H1 (cell line): ENCODE data around the gene SCN2A. TPM values are rescaled to one million over a fixed set of nuclear protein-coding genes. Genes with fewer than 3 reads are reported as not detected.

Experiments used
- CTCF ChIA-PET: fragments of 300-600 bp; sonication (Branson Sonifier 250); formaldehyde crosslinking; loops from one replicate; lab custom pipeline; 2021; ENCODE audit not compliant: partially characterized antibody; lab: Charles Lee
- POLR2A ChIA-PET: fragments of 300-600 bp; sonication (Branson Sonifier 250); formaldehyde crosslinking; loops from one replicate; lab custom pipeline; 2021; ENCODE audit warnings: inconsistent platforms; ENCODE audit not compliant: partially characterized antibody; lab: Charles Lee
- DNase-seq, 2 experiments: peaks; one replicate each; pipeline versions ENCODE4 v3.0.0 to v3.0.0-alpha.2; 2010 to 2022; ENCODE audit warnings: low spot score in 2 of 2, low read depth in 1 of 2, mixed read lengths in 1 of 2
- FAIRE-seq: peaks from 2 replicates; lab custom pipeline; 2011; peaks lifted over from hg19 to GRCh38; lab: Jason Lieb, UNC
- H2AFZ ChIP-seq: 2 replicates; pipeline ENCODE4 v1.8.1; 2012; ENCODE audit warnings: low read length, inconsistent platforms
- H2AK5ac ChIP-seq: 2 replicates; pipeline ENCODE4 v1.6.1; 2013; ENCODE audit warnings: low read depth, low read length
- H2BK120ac ChIP-seq: replicated peaks from 2 replicates; pipeline ENCODE3; 2013; ENCODE audit warnings: low read depth, low read length, inconsistent platforms
- H2BK12ac ChIP-seq: 2 replicates; pipeline ENCODE4 v1.6.1; 2013; ENCODE audit warnings: low read depth, low read length
- H2BK15ac ChIP-seq: 2 replicates; pipeline ENCODE4 v1.6.1; 2013; ENCODE audit warnings: low read length
- H2BK20ac ChIP-seq: 2 replicates; pipeline ENCODE4 v1.6.1; 2013; ENCODE audit warnings: low read length
- H2BK5ac ChIP-seq: 2 replicates; pipeline ENCODE4 v1.6.1; 2013; ENCODE audit warnings: low read depth, low read length
- H3K14ac ChIP-seq: 2 replicates; pipeline ENCODE4 v1.6.1; 2013; ENCODE audit warnings: inconsistent platforms; ENCODE audit not compliant: insufficient read length
- H3K18ac ChIP-seq: 2 replicates; pipeline ENCODE4 v1.6.1; 2013; ENCODE audit warnings: low read length; ENCODE audit errors: extremely low read depth
- H3K23ac ChIP-seq: 2 replicates; pipeline ENCODE4 v1.6.1; 2013; ENCODE audit warnings: inconsistent platforms; ENCODE audit not compliant: insufficient read length
- H3K23me2 ChIP-seq: 2 replicates; pipeline ENCODE4 v1.6.1; 2013; ENCODE audit warnings: low read depth, low read length
- H3K27ac ChIP-seq: 2 replicates; pipeline ENCODE4 v1.6.1; 2011; ENCODE audit warnings: low read depth, low read length, inconsistent platforms
- H3K27me3 ChIP-seq, 4 experiments: replicated peaks in 1 of 4; 1 replicate in 1 of 4; 2 replicates in 3 of 4; pipeline versions ENCODE4 v1.6.1 to v1.8.1; 2011 to 2013; ENCODE audit warnings: low read length in 3 of 4, mild to moderate bottlenecking in 3 of 4, inconsistent platforms in 2 of 4, mixed read lengths in 2 of 4, moderate library complexity in 1 of 4; ENCODE audit not compliant: control insufficient read depth in 3 of 4, insufficient read depth in 3 of 4; ENCODE audit errors: extremely low read depth in 1 of 4
- H3K36me3 ChIP-seq, 4 experiments: 2 replicates each; pipeline versions ENCODE4 v1.6.1 to v1.8.1; 2011 to 2013; ENCODE audit warnings: mild to moderate bottlenecking in 4 of 4, low read length in 3 of 4, moderate library complexity in 2 of 4, control low read depth in 1 of 4, inconsistent platforms in 1 of 4; ENCODE audit not compliant: insufficient read depth in 4 of 4, control insufficient read depth in 2 of 4
- H3K4ac ChIP-seq: replicated peaks from 2 replicates; pipeline ENCODE3; 2013; ENCODE audit warnings: low read length, low read depth, mixed read lengths, inconsistent platforms; ENCODE audit not compliant: insufficient read length
- H3K4me1 ChIP-seq, 4 experiments: replicated peaks in 1 of 4; 1 replicate in 1 of 4; 2 replicates in 3 of 4; pipeline versions ENCODE4 v1.6.1 to v1.8.1; 2011 to 2013; ENCODE audit warnings: low read length in 3 of 4, inconsistent platforms in 2 of 4, mixed read lengths in 1 of 4; ENCODE audit not compliant: insufficient read depth in 4 of 4, control insufficient read depth in 3 of 4
- H3K4me2 ChIP-seq, 2 experiments: 2 replicates each; pipeline versions ENCODE4 v1.6.1 to v1.8.1; 2011 to 2013; ENCODE audit warnings: low read depth in 2 of 2, low read length in 2 of 2, control low read depth in 1 of 2, inconsistent platforms in 1 of 2, mild to moderate bottlenecking in 1 of 2; ENCODE audit not compliant: insufficient read depth in 1 of 2
- H3K4me3 ChIP-seq, 4 experiments: fragments of 200-600, 300-600 bp in 1 of 4; sonication (generic), shearing (Covaris generic), sonication (Bioruptor Twin) in 1 of 4; 2 replicates each; pipeline versions ENCODE4 v1.5.1 to v1.8.1; 2011 to 2016; ENCODE audit warnings: low read length in 4 of 4, low read depth in 3 of 4, control low read depth in 2 of 4, inconsistent platforms in 2 of 4, mild to moderate bottlenecking in 2 of 4, mixed read lengths in 1 of 4, moderate library complexity in 1 of 4; ENCODE audit not compliant: insufficient read depth in 2 of 4; ENCODE audit errors: extremely low read depth in 1 of 4
- H3K56ac ChIP-seq: replicated peaks from 2 replicates; pipeline ENCODE3; 2013; ENCODE audit warnings: low read depth, mild to moderate bottlenecking, mixed read lengths, low read length, inconsistent platforms; ENCODE audit not compliant: insufficient read length
- H3K79me1 ChIP-seq: 2 replicates; pipeline ENCODE4 v1.6.1; 2013; ENCODE audit warnings: low read depth, low read length, control low read depth
- H3K79me2 ChIP-seq, 2 experiments: 2 replicates each; pipeline versions ENCODE4 v1.6.1 to v1.8.1; 2012 to 2013; ENCODE audit warnings: low read length in 2 of 2, mild to moderate bottlenecking in 2 of 2, inconsistent platforms in 1 of 2; ENCODE audit not compliant: insufficient read depth in 2 of 2, control insufficient read depth in 1 of 2
- H3K9ac ChIP-seq, 4 experiments: replicated peaks in 1 of 4; 1 replicate in 1 of 4; 2 replicates in 3 of 4; pipeline versions ENCODE4 v1.6.1 to v1.8.1; 2011 to 2013; ENCODE audit warnings: low read depth in 3 of 4, low read length in 3 of 4, control low read depth in 2 of 4, mild to moderate bottlenecking in 2 of 4, moderate library complexity in 2 of 4, inconsistent platforms in 1 of 4; ENCODE audit errors: extremely low read depth in 1 of 4
- H3K9me3 ChIP-seq, 2 experiments: 2 replicates each; pipeline versions ENCODE4 v1.6.1 to v1.8.1; 2012 to 2013; ENCODE audit warnings: mild to moderate bottlenecking in 2 of 2, moderate library complexity in 2 of 2, control low read depth in 1 of 2, inconsistent platforms in 1 of 2, low read depth in 1 of 2, low read length in 1 of 2, mixed read lengths in 1 of 2; ENCODE audit not compliant: insufficient read depth in 2 of 2
- H4K20me1 ChIP-seq, 2 experiments: replicated peaks in 1 of 2; 2 replicates each; pipeline versions ENCODE3 to v1.8.1; 2011 to 2013; ENCODE audit warnings: inconsistent platforms in 2 of 2, low read length in 2 of 2, mild to moderate bottlenecking in 1 of 2; ENCODE audit not compliant: insufficient read depth in 2 of 2, control insufficient read depth in 1 of 2
- H4K5ac ChIP-seq: 2 replicates; pipeline ENCODE4 v1.6.1; 2013; ENCODE audit warnings: low read length, low read depth, mixed read lengths, inconsistent platforms; ENCODE audit not compliant: insufficient read length
- H4K8ac ChIP-seq: 2 replicates; pipeline ENCODE4 v1.8.0; 2013; ENCODE audit warnings: mild to moderate bottlenecking, moderate library complexity, low read length, inconsistent platforms; ENCODE audit not compliant: insufficient read depth; ENCODE audit errors: extremely low read depth
- H4K91ac ChIP-seq: replicated peaks from 2 replicates; pipeline ENCODE3; 2013; ENCODE audit warnings: low read length, mixed read lengths, inconsistent platforms; ENCODE audit not compliant: insufficient read length
- ASH2L ChIP-seq: fragments of 200-600, 300-600 bp; sonication (generic); IDR thresholded peaks from one replicate; pipeline ENCODE4 v1.7.1; 2017; ENCODE audit warnings: low read length
- ATF2 ChIP-seq: IDR thresholded peaks from 2 replicates; pipeline ENCODE4 v1.6.1; 2012; ENCODE audit warnings: low read length, inconsistent platforms
- BRCA1 ChIP-seq: IDR thresholded peaks from 2 replicates; pipeline ENCODE4 v1.6.1; 2012; ENCODE audit warnings: low read depth, low read length, improper control_type of control experiment
- EGR1 ChIP-seq: IDR thresholded peaks from 2 replicates; pipeline ENCODE4 v1.6.1; 2011; ENCODE audit warnings: low read depth, low read length, borderline replicate concordance
- FOSL1 ChIP-seq: IDR thresholded peaks from 2 replicates; pipeline ENCODE4 v1.6.1; 2011; ENCODE audit warnings: mild to moderate bottlenecking, low read depth, low read length, moderate library complexity; ENCODE audit not compliant: insufficient read depth
- HDAC2 ChIP-seq, 2 experiments: fragments of 300-600 bp in 1 of 2; sonication (generic) in 1 of 2; IDR thresholded peaks; 2 replicates each; pipeline ENCODE4 v1.6.1; 2011 to 2012; ENCODE audit warnings: low read depth in 2 of 2, low read length in 2 of 2, mild to moderate bottlenecking in 2 of 2, moderate library complexity in 2 of 2, borderline replicate concordance in 1 of 2, inconsistent platforms in 1 of 2
- KDM5A ChIP-seq: fragments of 200-600 bp; IDR thresholded peaks from 2 replicates; pipeline ENCODE4 v1.7.1; 2012; ENCODE audit warnings: mild to moderate bottlenecking, low read length, inconsistent platforms, mixed read lengths
- POLR2A ChIP-seq, 2 experiments: IDR thresholded peaks; 1 replicate in 1 of 2; 2 replicates in 1 of 2; pipeline ENCODE4 v1.6.1; 2011; ENCODE audit warnings: low read depth in 2 of 2, low read length in 2 of 2, mild to moderate bottlenecking in 2 of 2; ENCODE audit errors: control extremely low read depth in 1 of 2
- RBBP5 ChIP-seq: IDR thresholded peaks from 2 replicates; pipeline ENCODE4 v1.7.1; 2012; ENCODE audit warnings: low read depth, mild to moderate bottlenecking, inconsistent platforms, low read length, moderate library complexity, borderline replicate concordance
- SAP30 ChIP-seq: fragments of 300-600 bp; sonication (generic); IDR thresholded peaks from 2 replicates; pipeline ENCODE4 v1.7.1; 2012; ENCODE audit warnings: low read length, moderate library complexity, mild to moderate bottlenecking, inconsistent platforms; ENCODE audit not compliant: insufficient read depth, insufficient replicate concordance
- SIN3A ChIP-seq, 2 experiments: IDR thresholded peaks in 1 of 2; conservative IDR thresholded peaks in 1 of 2; 2 replicates each; pipeline ENCODE4 v1.6.1; 2011 to 2012; ENCODE audit warnings: low read length in 2 of 2, improper control_type of control experiment in 1 of 2, low read depth in 1 of 2, mild to moderate bottlenecking in 1 of 2
- SUZ12 ChIP-seq: fragments of 200-600 bp; sonication (generic); IDR thresholded peaks from 2 replicates; pipeline ENCODE4 v1.6.1; 2012; ENCODE audit warnings: mild to moderate bottlenecking, inconsistent platforms, low read length, moderate library complexity, mixed read lengths
- YY1 ChIP-seq: IDR thresholded peaks from 2 replicates; pipeline ENCODE4 v1.6.1; 2011; ENCODE audit warnings: low read depth, mild to moderate bottlenecking, low read length
- WGBS, 2 experiments: shearing (Covaris generic) in 1 of 2; methylation state at CpG; one replicate each; pipeline versions ENCODE4 v1.1.6 to v1.1.7; 2013 to 2015; ENCODE audit warnings: low lambda C conversion rate in 2 of 2, mixed read lengths in 2 of 2, inconsistent platforms in 1 of 2, low coverage in 1 of 2, missing lambda C conversion rate in 1 of 2; ENCODE audit not compliant: insufficient replicate concordance in 2 of 2, insufficient coverage in 1 of 2, insufficient read length in 1 of 2; ENCODE audit errors: extremely low coverage in 1 of 2, missing lambda C conversion rate in 1 of 2; 5-methylcytosine and 5-hydroxymethylcytosine counted together
- polyA plus RNA-seq, 7 experiments: library from polyadenylated mRNA; depleted of rRNA in 3 of 7; stranded (reverse) in 5 of 7; unstranded in 2 of 7; fragments of >200 nt in 5 of 7; fragments of 200-250 nt in 2 of 7; gene quantifications; 1 replicate in 5 of 7; 2 replicates in 1 of 7; 4 replicates in 1 of 7; pipeline versions ENCODE4 v1.2.1 to v1.2.3, GENCODE V29; 2011 to 2013; ENCODE audit warnings: missing spikeins in 2 of 7, mixed read lengths in 2 of 7
- total RNA-seq: library from RNA; stranded (reverse); fragmentation: NEBNext Ultra II Directional; extraction: Animal tissue kit (Norgen Biotek cat#: 25700); gene quantifications from 2 replicates; pipeline ENCODE4 v1.2.1, GENCODE V29; 2021

Gene SCN2A
- total and polyA plus RNA-seq, 2 of the 8 experiments (the other 6 are each of a cell fraction or from before 2014, with no cell fraction given): 0.18 to 1.1 TPM

GRCh38 chr2:165289069-165289468, 49.9 kb downstream of the SCN2A start:
- no peak overlapping the region for H2AFZ ChIP-seq
- ChIA-PET POLR2A (no interaction called here), CTCF (no interaction called here)
- H3K4ac ChIP-seq: no peak overlapping the region
- H4K91ac ChIP-seq: no peak overlapping the region
- no peak overlapping the region for H3K27ac ChIP-seq
- H3K79me1 ChIP-seq: no peaks in the 10 kb centered on the region
- H2BK20ac ChIP-seq: no peak overlapping the region
- no peak overlapping the region for H3K4me2 ChIP-seq
- no peak overlapping the region for H3K4me3 ChIP-seq
- no peaks in the 10 kb centered on the region for H3K23me2 ChIP-seq
- no peak overlapping the region for H3K9ac ChIP-seq
- H3K9me3 ChIP-seq: no peaks in the 10 kb centered on the region
- H4K20me1 ChIP-seq: no peaks in the 10 kb centered on the region
- no peak overlapping the region for H2BK120ac ChIP-seq
- H3K23ac ChIP-seq: no peak overlapping the region
- H4K8ac ChIP-seq: no peak overlapping the region
- DNase-seq: no peak
- no peak overlapping the region for H3K56ac ChIP-seq
- no peaks in the 10 kb centered on the region for H3K36me3 ChIP-seq
- FAIRE-seq: no peak
- H4K5ac ChIP-seq: no peak overlapping the region
- no peak overlapping the region for H3K18ac ChIP-seq
- WGBS, 2 experiments: 94% methylated on average over 2 of the region's 2 CpGs; no CpG with 5 or more reads in 1 of the 2 experiments
- peaks cover 0 to under 1% (median 0%) of the 10 kb centered on the region in 4 experiments; a peak in 2 of 7 replicates for H3K4me1 ChIP-seq
- no peak overlapping the region for H3K14ac ChIP-seq
- H3K79me2 ChIP-seq: no peaks in the 10 kb centered on the region
- H2BK5ac ChIP-seq: no peak overlapping the region
- H2AK5ac ChIP-seq: no peak overlapping the region
- no peak overlapping the region for H2BK12ac ChIP-seq
- H2BK15ac ChIP-seq: no peak overlapping the region
- no peaks in the 10 kb centered on the region for H3K27me3 ChIP-seq
- TF ChIP-seq YY1 (no peak), POLR2A (IDR thresholded peaks at IDR 0.05; ENCODE audit: control extremely low read depth in 1 of 2, low read depth in 2 of 2, low read length in 2 of 2) (no peak), ASH2L (no peak), EGR1 (no peak), BRCA1 (no peak), RBBP5 (no peak), SUZ12 (no peak), SIN3A (conservative IDR thresholded peaks at IDR 0.05 in 1 of 2, IDR thresholded peaks at IDR 0.05 in 1 of 2; ENCODE audit: low read depth in 1 of 2, low read length in 2 of 2) (no peak), KDM5A (no peak), HDAC2 (IDR thresholded peaks at IDR 0.05; ENCODE audit: borderline replicate concordance in 1 of 2, low read depth in 2 of 2, low read length in 2 of 2) (no peak), SAP30 (no peak), ATF2 (no peak), FOSL1 (no peak)
